Neural progenitor cell (in vitro differentiated cells): ENCODE measurements around the gene BEND4. TPM values are rescaled to one million over a fixed set of nuclear protein-coding genes. Genes with fewer than 3 reads are reported as not detected.

Source experiments
- DNase-seq: peaks from one replicate; pipeline ENCODE4 v3.0.0-alpha.2; 2016; ENCODE audit warnings: low spot score
- H2AFZ ChIP-seq: fragments of 200-600 bp; sonication (generic); replicated peaks from 2 replicates; pipeline ENCODE4 v1.6.1; 2016; ENCODE audit warnings: antibody characterized with exemption
- H3F3A ChIP-seq: fragments of 200-600 bp; sonication (generic); 2 replicates; pipeline ENCODE4 v1.6.1; 2016; ENCODE audit warnings: antibody characterized with exemption, low read depth
- H3K27ac ChIP-seq: fragments of 200-600 bp; sonication (generic); 2 replicates; pipeline ENCODE4 v1.5.1; 2016; ENCODE audit warnings: mild to moderate bottlenecking
- H3K27me3 ChIP-seq: fragments of 200-600 bp; sonication (generic); 2 replicates; pipeline ENCODE4 v1.6.1; 2016; ENCODE audit warnings: mild to moderate bottlenecking, moderate library complexity
- H3K36me3 ChIP-seq: fragments of 200-600 bp; sonication (generic); 2 replicates; pipeline ENCODE4 v1.5.1; 2016
- H3K4me1 ChIP-seq: fragments of 200-600 bp; sonication (generic); 2 replicates; pipeline ENCODE4 v1.6.1; 2016; ENCODE audit warnings: mixed run types
- H3K4me2 ChIP-seq: fragments of 200-600 bp; sonication (generic); 2 replicates; pipeline ENCODE4 v1.6.1; 2016
- H3K4me3 ChIP-seq: fragments of 200-600 bp; sonication (generic); 2 replicates; pipeline ENCODE4 v1.5.1; 2016
- H3K79me2 ChIP-seq: fragments of 200-600 bp; sonication (generic); 2 replicates; pipeline ENCODE4 v1.6.1; 2016; ENCODE audit warnings: low read depth
- H3K9ac ChIP-seq: fragments of 200-600 bp; sonication (generic); 2 replicates; pipeline ENCODE4 v1.6.1; 2016
- H3K9me3 ChIP-seq: fragments of 200-600 bp; sonication (generic); 2 replicates; pipeline ENCODE4 v1.5.1; 2016; ENCODE audit warnings: low read depth
- H4K20me1 ChIP-seq: fragments of 200-600 bp; sonication (generic); 2 replicates; pipeline ENCODE4 v1.6.1; 2016; ENCODE audit warnings: low read depth
- H3K27ac Mint-ChIP-seq: 3 replicates; pipeline ENCODE4 v1.8.0; 2021; ENCODE audit warnings: mixed read lengths
- H3K27me3 Mint-ChIP-seq: 2 replicates; pipeline ENCODE4 v1.8.0; 2022; ENCODE audit warnings: low read depth, mild to moderate bottlenecking, inconsistent platforms, moderate library complexity, mixed read lengths; ENCODE audit not compliant: insufficient read depth
- H3K36me3 Mint-ChIP-seq: 3 replicates; pipeline ENCODE4 v1.8.0; 2021; ENCODE audit warnings: mixed read lengths
- H3K4me1 Mint-ChIP-seq: 3 replicates; pipeline ENCODE4 v1.8.0; 2021; ENCODE audit warnings: mixed read lengths
- H3K4me3 Mint-ChIP-seq: 3 replicates; pipeline ENCODE4 v1.8.0; 2021; ENCODE audit warnings: mild to moderate bottlenecking, moderate library complexity, mixed read lengths
- H3K9me3 Mint-ChIP-seq: 3 replicates; pipeline ENCODE4 v1.8.0; 2020; ENCODE audit warnings: mixed read lengths
- EZH2 ChIP-seq: fragments of 200-600 bp; sonication (generic); IDR thresholded peaks from 2 replicates; pipeline ENCODE4 v1.6.1; 2017; ENCODE audit warnings: antibody characterized with exemption, mild to moderate bottlenecking, moderate library complexity
- EZH2phosphoT487 ChIP-seq: fragments of 200-600 bp; sonication (generic); IDR thresholded peaks from 2 replicates; pipeline ENCODE4 v1.6.1; 2017; ENCODE audit warnings: antibody characterized with exemption
- total RNA-seq: library from RNA; depleted of rRNA; stranded (reverse); fragments of >200 nt; gene quantifications from 2 replicates; pipeline ENCODE4 v1.2.3, GENCODE V29; 2015; ENCODE audit warnings: low replicate concordance
- TF ChIP-seq, protein P1 (sequence below): fragments of 200-600 bp; sonication (generic); IDR thresholded peaks from 2 replicates; pipeline ENCODE4 v1.5.1; 2017; ENCODE audit warnings: antibody characterized with exemption, mild to moderate bottlenecking

The BEND4 gene
- total RNA-seq, 1 donor from 2014 or later, result 9.7 TPM

DNA sequence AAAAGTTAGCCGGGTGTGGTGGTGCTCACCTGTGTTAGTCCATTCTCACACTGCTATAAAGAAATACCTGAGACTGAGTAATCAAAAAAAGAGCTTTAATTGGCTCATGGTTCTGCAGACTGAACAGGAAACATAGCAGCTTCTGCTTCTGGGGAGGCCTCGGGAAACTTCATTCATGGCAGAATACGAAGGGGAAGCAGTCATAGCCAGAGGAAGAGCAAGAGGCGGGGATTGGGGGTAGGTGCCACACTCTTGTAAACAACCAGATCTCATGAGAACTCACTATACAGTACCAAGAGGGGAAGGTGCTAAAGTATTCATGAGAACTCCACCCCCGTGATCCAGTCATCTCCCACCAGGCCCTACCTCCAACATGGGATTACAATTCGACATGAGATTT lies 64.1 kb downstream of the BEND4 start:
- H3K79me2 ChIP-seq, result no peaks in the 10 kb centered on the region
- H3F3A ChIP-seq, result no peaks in the 10 kb centered on the region
- H3K27ac ChIP-seq, result no peak overlapping the region
- H3K27me3 ChIP-seq, result no peaks in the 10 kb centered on the region
- H3K4me3 ChIP-seq, result no peak overlapping the region
- no peaks in the 10 kb centered on the region for H3K9me3 ChIP-seq
- no peak overlapping the region for H3K9ac ChIP-seq
- no peak overlapping the region for H3K27ac Mint-ChIP-seq
- no peak overlapping the region for H3K4me3 Mint-ChIP-seq
- no peaks in the 10 kb centered on the region for H3K4me1 ChIP-seq
- no peaks in the 10 kb centered on the region for H3K4me1 Mint-ChIP-seq
- TF ChIP-seq, protein P1, sequence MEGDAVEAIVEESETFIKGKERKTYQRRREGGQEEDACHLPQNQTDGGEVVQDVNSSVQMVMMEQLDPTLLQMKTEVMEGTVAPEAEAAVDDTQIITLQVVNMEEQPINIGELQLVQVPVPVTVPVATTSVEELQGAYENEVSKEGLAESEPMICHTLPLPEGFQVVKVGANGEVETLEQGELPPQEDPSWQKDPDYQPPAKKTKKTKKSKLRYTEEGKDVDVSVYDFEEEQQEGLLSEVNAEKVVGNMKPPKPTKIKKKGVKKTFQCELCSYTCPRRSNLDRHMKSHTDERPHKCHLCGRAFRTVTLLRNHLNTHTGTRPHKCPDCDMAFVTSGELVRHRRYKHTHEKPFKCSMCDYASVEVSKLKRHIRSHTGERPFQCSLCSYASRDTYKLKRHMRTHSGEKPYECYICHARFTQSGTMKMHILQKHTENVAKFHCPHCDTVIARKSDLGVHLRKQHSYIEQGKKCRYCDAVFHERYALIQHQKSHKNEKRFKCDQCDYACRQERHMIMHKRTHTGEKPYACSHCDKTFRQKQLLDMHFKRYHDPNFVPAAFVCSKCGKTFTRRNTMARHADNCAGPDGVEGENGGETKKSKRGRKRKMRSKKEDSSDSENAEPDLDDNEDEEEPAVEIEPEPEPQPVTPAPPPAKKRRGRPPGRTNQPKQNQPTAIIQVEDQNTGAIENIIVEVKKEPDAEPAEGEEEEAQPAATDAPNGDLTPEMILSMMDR, result no peak
- TF ChIP-seq EZH2phosphoT487, result no peak
- TF ChIP-seq EZH2, result no peak
- H4K20me1 ChIP-seq, result no peaks in the 10 kb centered on the region
- H3K9me3 Mint-ChIP-seq, result no peaks in the 10 kb centered on the region
- DNase-seq, result no peak
- H2AFZ ChIP-seq, result no peak overlapping the region
- H3K36me3 Mint-ChIP-seq, result peaks cover 5% of the 10 kb centered on the region
- no peak overlapping the region for H3K4me2 ChIP-seq
- H3K36me3 ChIP-seq, result no peaks in the 10 kb centered on the region
- H3K27me3 Mint-ChIP-seq, result no peaks in the 10 kb centered on the region

- H3K4me2 ChIP-seq, result no peak overlapping the region
- H3K27me3 Mint-ChIP-seq, result no peaks in the 10 kb centered on the region
- H3K27ac Mint-ChIP-seq, result no peak overlapping the region
- no peak overlapping the region for H3K4me3 ChIP-seq
- H3K9ac ChIP-seq, result no peak overlapping the region
- no peaks in the 10 kb centered on the region for H3K79me2 ChIP-seq
- H3K36me3 ChIP-seq, result no peaks in the 10 kb centered on the region
- peaks cover 4% of the 10 kb centered on the region for H3K36me3 Mint-ChIP-seq
- no peak for DNase-seq
- no peaks in the 10 kb centered on the region for H3K9me3 Mint-ChIP-seq
- no peaks in the 10 kb centered on the region for H3K4me1 Mint-ChIP-seq
- no peak overlapping the region for H3K27ac ChIP-seq
- no peaks in the 10 kb centered on the region for H3K9me3 ChIP-seq
- TF ChIP-seq EZH2phosphoT487, result no peak
- TF ChIP-seq EZH2, result no peak
- TF ChIP-seq, protein P1, result no peak
- H3K27me3 ChIP-seq, result no peaks in the 10 kb centered on the region
- no peaks in the 10 kb centered on the region for H4K20me1 ChIP-seq
- no peaks in the 10 kb centered on the region for H3F3A ChIP-seq
- H2AFZ ChIP-seq, result no peak overlapping the region
- H3K4me1 ChIP-seq, result no peaks in the 10 kb centered on the region
- H3K4me3 Mint-ChIP-seq, result no peak overlapping the region
These were observed 68.6 kb downstream of the BEND4 start for GRCh38 chr4:42083816-42084215.

GRCh38 chr4:42080306-42080705 lies 72.1 kb downstream of the BEND4 start:
- no peak overlapping the region for H3K27ac Mint-ChIP-seq
- Histone ChIP-seq H3K4me3 (no peak overlapping the region), H3K4me2 (no peak overlapping the region), H3K79me2 (no peaks in the 10 kb centered on the region), H3K27ac (no peak overlapping the region), H2AFZ (no peak overlapping the region), H3K36me3 (peaks cover 8% of the 10 kb centered on the region), H3K27me3 (no peaks in the 10 kb centered on the region), H3K4me1 (no peaks in the 10 kb centered on the region), H4K20me1 (no peaks in the 10 kb centered on the region), H3K9ac (no peak overlapping the region), H3F3A (no peaks in the 10 kb centered on the region), H3K9me3 (no peaks in the 10 kb centered on the region)
- no peaks in the 10 kb centered on the region for H3K9me3 Mint-ChIP-seq
- no peak for DNase-seq
- H3K27me3 Mint-ChIP-seq, result no peaks in the 10 kb centered on the region
- no peak for TF ChIP-seq EZH2phosphoT487
- no peak for TF ChIP-seq EZH2
- TF ChIP-seq, protein P1, result no peak
- H3K4me1 Mint-ChIP-seq, result no peaks in the 10 kb centered on the region
- no peak overlapping the region for H3K4me3 Mint-ChIP-seq
- peaks cover 2% of the 10 kb centered on the region for H3K36me3 Mint-ChIP-seq
